MM.1S (cell line): Measurements from ENCODE around the gene AGAP1.

ENCODE experiments used
- EZH2 ChIP-seq: fragments of 300-600 bp; sonication (generic); optimal IDR thresholded peaks from 2 replicates; pipeline ENCODE3; 2017; ENCODE audit warnings: low read depth, mild to moderate bottlenecking, antibody characterized with exemption, low read length, mixed read lengths
- EZH2phosphoT487 ChIP-seq: fragments of 300-600 bp; sonication (generic); IDR thresholded peaks from 2 replicates; pipeline ENCODE4 v1.6.1; 2018; ENCODE audit warnings: antibody characterized with exemption, low read length
- TF ChIP-seq, protein P1 (sequence below): fragments of 300-600 bp; sonication (generic); IDR thresholded peaks from 2 replicates; pipeline ENCODE4 v1.5.1; 2016; ENCODE audit warnings: antibody characterized with exemption, low read length, mixed read lengths

DNA sequence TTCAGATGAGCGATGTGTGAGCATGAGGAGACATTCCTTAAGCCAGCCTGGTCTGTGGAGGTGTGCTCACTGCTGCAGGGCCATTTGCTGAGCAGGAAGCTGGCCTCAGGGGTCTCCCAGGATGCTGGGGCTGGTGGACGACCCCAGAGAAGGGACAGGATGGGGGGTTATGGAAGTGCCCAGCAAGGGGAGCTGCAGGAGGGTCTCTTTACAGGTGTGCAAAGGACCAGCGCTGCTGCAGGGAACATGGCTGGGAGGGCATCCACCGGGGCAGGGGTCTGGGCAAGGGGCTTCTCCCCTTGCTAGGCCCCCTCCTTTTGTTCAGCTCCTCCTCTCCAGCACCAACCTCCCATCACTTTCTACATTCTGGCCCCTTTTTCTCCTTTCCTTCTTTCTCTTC lies 489.2 kb downstream of the AGAP1 start:
- TF ChIP-seq, protein P1, sequence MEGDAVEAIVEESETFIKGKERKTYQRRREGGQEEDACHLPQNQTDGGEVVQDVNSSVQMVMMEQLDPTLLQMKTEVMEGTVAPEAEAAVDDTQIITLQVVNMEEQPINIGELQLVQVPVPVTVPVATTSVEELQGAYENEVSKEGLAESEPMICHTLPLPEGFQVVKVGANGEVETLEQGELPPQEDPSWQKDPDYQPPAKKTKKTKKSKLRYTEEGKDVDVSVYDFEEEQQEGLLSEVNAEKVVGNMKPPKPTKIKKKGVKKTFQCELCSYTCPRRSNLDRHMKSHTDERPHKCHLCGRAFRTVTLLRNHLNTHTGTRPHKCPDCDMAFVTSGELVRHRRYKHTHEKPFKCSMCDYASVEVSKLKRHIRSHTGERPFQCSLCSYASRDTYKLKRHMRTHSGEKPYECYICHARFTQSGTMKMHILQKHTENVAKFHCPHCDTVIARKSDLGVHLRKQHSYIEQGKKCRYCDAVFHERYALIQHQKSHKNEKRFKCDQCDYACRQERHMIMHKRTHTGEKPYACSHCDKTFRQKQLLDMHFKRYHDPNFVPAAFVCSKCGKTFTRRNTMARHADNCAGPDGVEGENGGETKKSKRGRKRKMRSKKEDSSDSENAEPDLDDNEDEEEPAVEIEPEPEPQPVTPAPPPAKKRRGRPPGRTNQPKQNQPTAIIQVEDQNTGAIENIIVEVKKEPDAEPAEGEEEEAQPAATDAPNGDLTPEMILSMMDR, result no peak
- TF ChIP-seq EZH2phosphoT487 (no peak), EZH2 (no peak)
